ENCODE measurements around the gene SHE. TPM values are rescaled to one million over a fixed set of nuclear protein-coding genes. Genes with fewer than 3 reads are reported as not detected.

SHE gene
- total RNA-seq, 4 donors from 2014 or later: 5.0 to 6.9 (median 6.2) TPM

DNA sequence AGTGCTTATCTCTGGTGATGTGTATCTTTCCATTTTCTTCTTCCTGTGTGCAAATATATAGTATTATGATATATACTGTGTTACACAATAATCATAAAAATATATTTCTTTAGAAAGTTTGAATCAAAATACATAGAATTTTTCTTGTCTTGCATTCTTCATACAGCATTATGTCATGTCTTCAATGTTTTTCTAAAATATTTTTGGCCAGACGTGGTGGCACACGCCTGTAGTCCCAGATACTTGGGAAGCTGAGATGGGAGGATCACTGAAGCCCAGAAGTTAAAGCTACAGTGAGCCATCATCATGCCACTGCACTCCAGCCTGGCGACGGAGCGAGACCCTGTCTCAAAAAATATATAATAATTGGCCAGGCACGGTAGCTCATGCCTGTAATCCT, 55.4 kb downstream of the SHE start:
- H3K4me3 ChIP-seq: no peak overlapping the region
- H3K4me1 ChIP-seq: peaks cover 10% of the 10 kb centered on the region in 2 donors
- intact Hi-C loops (cut with DNase I; ENCODE audit: low total_unique reads) (no loop called here), in situ Hi-C loops (cut with MboI; ENCODE audit: low sequenced_read_pairs in 4 of 4) (no loop called here)
- DNase-seq: no peak
- H3K36me3 ChIP-seq: peaks cover 0 to 70% of the 10 kb centered on the region in 2 donors
- no peaks in the 10 kb centered on the region for H3K27me3 ChIP-seq
- no peaks in the 10 kb centered on the region for H3K9me3 ChIP-seq
- no peak overlapping the region for H3K27ac ChIP-seq
- TF ChIP-seq POLR2A (IDR thresholded peaks at IDR 0.05): peak in 1 of 2 donors; percentile 3
- TF ChIP-seq, protein P1, sequence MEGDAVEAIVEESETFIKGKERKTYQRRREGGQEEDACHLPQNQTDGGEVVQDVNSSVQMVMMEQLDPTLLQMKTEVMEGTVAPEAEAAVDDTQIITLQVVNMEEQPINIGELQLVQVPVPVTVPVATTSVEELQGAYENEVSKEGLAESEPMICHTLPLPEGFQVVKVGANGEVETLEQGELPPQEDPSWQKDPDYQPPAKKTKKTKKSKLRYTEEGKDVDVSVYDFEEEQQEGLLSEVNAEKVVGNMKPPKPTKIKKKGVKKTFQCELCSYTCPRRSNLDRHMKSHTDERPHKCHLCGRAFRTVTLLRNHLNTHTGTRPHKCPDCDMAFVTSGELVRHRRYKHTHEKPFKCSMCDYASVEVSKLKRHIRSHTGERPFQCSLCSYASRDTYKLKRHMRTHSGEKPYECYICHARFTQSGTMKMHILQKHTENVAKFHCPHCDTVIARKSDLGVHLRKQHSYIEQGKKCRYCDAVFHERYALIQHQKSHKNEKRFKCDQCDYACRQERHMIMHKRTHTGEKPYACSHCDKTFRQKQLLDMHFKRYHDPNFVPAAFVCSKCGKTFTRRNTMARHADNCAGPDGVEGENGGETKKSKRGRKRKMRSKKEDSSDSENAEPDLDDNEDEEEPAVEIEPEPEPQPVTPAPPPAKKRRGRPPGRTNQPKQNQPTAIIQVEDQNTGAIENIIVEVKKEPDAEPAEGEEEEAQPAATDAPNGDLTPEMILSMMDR (IDR thresholded peaks at IDR 0.05 in 4 of 5, conservative IDR thresholded peaks at IDR 0.05 in 1 of 5): no peak
- ATAC-seq: no peak

DNA sequence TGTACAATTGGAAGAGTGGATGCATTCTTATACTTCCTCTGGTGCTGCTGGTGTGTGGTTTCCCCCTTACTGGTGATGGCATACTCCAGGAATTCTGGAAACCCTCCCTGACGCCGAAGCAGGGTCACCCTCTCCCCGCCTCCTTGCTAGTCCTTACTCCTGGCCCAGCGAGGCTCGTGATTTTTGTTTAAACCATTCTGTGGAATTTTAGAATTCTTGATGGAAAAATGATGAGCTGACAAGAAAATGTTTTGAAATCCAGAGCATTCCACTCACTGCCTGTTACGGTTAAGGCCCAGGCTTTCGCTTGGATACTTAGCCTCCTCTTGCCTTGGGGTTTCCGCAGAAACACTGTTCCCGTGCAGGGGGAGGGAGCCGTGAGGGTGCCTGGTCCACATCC, 55.9 kb downstream of the SHE start:
- ATAC-seq (no peak), DNase-seq (no peak)
- Histone ChIP-seq H3K9me3 (no peaks in the 10 kb centered on the region), H3K4me1 (peaks cover 10% of the 10 kb centered on the region in 2 donors), H3K27ac (no peak overlapping the region), H3K36me3 (peaks cover 0 to 70% of the 10 kb centered on the region in 2 donors), H3K4me3 (no peak overlapping the region), H3K27me3 (no peaks in the 10 kb centered on the region)
- TF ChIP-seq, protein P1 (IDR thresholded peaks at IDR 0.05 in 4 of 5, conservative IDR thresholded peaks at IDR 0.05 in 1 of 5): no peak
- peak in 1 of 2 donors; percentile 1 for TF ChIP-seq POLR2A (IDR thresholded peaks at IDR 0.05)
- intact Hi-C loops (cut with DNase I; ENCODE audit: low total_unique reads): no loop called here
- in situ Hi-C loops (cut with MboI; ENCODE audit: low sequenced_read_pairs in 4 of 4): no loop called here

DNA sequence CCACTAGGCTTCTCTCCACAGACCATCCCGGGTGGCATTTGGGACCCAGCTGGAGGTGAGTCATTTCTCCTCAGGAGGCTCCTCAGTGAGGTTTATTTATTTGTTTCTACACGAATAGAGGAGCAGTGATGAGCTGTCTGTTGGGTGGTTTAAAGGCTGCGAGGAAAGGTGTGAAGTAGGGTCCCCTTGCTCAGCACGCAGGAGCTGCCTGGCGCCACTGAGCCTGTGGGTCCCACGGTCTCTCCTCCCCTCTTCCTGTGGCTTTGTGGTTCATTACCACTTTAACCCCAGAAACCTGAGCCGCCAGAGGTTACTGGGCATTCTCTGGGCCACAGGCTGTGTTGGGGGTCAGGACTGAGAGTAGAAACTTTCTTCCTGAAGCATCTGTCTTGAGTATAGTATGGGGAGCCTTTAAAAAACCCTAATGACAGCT, 57.2 kb downstream of the SHE start:
- peak overlapping the region in 3 of 4 donors; percentile 9 to 12 (median 10) for H3K27ac ChIP-seq
- TF ChIP-seq POLR2A (IDR thresholded peaks at IDR 0.05): no peak
- TF ChIP-seq, protein P1 (IDR thresholded peaks at IDR 0.05 in 4 of 5, conservative IDR thresholded peaks at IDR 0.05 in 1 of 5): no peak
- no peaks in the 10 kb centered on the region for H3K9me3 ChIP-seq
- ATAC-seq (no peak), DNase-seq (no peak)
- in situ Hi-C loops (cut with MboI; ENCODE audit: low sequenced_read_pairs in 4 of 4): no loop called here
- H3K4me1 ChIP-seq: peaks cover 10% of the 10 kb centered on the region in 2 donors
- intact Hi-C loops (cut with DNase I; ENCODE audit: low total_unique reads): no loop called here
- H3K4me3 ChIP-seq: no peak overlapping the region
- H3K27me3 ChIP-seq: no peaks in the 10 kb centered on the region
- peaks cover 0 to 70% of the 10 kb centered on the region in 2 donors for H3K36me3 ChIP-seq

DNA sequence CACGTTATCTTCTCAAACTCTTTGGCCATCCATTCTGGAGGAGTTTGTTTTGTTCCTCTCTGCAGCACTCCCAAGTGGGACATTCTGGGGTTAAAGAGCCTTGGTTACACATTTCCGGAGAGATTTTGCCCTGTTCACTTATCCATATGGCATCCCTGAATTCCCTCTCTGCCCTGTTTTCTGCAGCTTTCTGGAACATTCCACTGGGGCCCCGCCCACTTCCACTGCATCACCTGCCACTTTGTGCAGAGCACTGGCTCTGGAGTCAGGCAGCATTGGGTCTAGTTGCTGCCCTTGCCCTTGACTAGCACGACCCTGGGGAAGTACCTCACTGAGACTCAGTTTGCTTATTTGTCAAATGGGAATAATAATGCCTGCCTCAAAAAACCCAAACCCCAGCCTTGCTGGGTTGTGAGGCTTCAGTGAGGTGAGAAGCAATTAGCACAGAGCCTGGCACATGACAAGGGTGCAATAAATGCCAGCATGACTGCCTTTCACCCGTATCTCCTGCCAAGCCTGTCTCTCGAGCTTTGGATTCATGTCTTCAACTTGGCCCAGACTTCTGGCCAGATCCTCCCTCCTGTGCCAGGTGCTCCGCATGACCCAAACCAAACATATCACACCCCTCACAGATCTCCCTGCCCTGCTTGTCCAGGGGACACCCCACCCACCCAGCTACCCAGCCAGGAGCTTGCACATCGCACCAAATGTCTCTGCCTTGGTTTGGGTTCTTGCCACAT, 58.8 kb downstream of the SHE start:
- TF ChIP-seq, protein P1 (IDR thresholded peaks at IDR 0.05 in 4 of 5, conservative IDR thresholded peaks at IDR 0.05 in 1 of 5): no peak
- no peak for TF ChIP-seq POLR2A (IDR thresholded peaks at IDR 0.05)
- Histone ChIP-seq H3K9me3 (no peaks in the 10 kb centered on the region), H3K27me3 (no peaks in the 10 kb centered on the region), H3K4me1 (peaks cover 10% of the 10 kb centered on the region in 2 donors), H3K27ac (peak overlapping the region; percentile 41 to 76 (median 66)), H3K36me3 (peaks cover 0 to 72% of the 10 kb centered on the region in 2 donors), H3K4me3 (no peak overlapping the region)
- peak; percentile 71 to 83 for DNase-seq
- peak; percentile 84 to 86 for ATAC-seq
- intact Hi-C loops (cut with DNase I; ENCODE audit: low total_unique reads): loop anchor here (5.0 kb wide), 2 partner anchors 96 to 116 kb away; partner anchors contain the start of gene ATP8B2
- in situ Hi-C loops (cut with MboI; ENCODE audit: low sequenced_read_pairs in 4 of 4): no loop called here

Measured in gastrocnemius medialis (tissue), 4 donors.